Transverse colon (tissue), 4 donors: ENCODE results near the gene SMAD3. TPM values are rescaled to one million over a fixed set of nuclear protein-coding genes. Genes with fewer than 3 reads are reported as not detected.

ENCODE experiments used
- DNase-seq: peaks from one replicate; pipeline ENCODE4 v3.0.0-alpha.2; 2019
- H3K27ac ChIP-seq, 4 donors: fragments of 200-600 bp; sonication (generic); 2 replicates each; pipeline ENCODE4 v1.5.1; 2016 to 2018; ENCODE audit warnings: inconsistent platforms in 4 of 4
- H3K27me3 ChIP-seq: fragments of 200-600 bp; sonication (generic); 2 replicates; pipeline ENCODE4 v1.5.1; 2017; ENCODE audit warnings: inconsistent platforms
- H3K36me3 ChIP-seq, 4 donors: fragments of 200-600 bp; sonication (generic); 2 replicates each; pipeline ENCODE4 v1.5.1; 2017 to 2019; ENCODE audit warnings: inconsistent platforms in 4 of 4
- H3K4me1 ChIP-seq, 4 donors: fragments of 200-600 bp; sonication (generic); 2 replicates each; pipeline ENCODE4 v1.5.1; 2017 to 2020; ENCODE audit warnings: inconsistent platforms in 4 of 4
- H3K4me3 ChIP-seq, 4 donors: fragments of 200-600 bp; sonication (generic); 1 replicate in 1 of 4; 2 replicates in 3 of 4; pipeline versions ENCODE4 v1.5.1 to v1.6.1; 2017 to 2019; ENCODE audit warnings: inconsistent platforms in 4 of 4
- H3K9me3 ChIP-seq, 2 donors: fragments of 200-600 bp; sonication (generic); 2 replicates each; pipeline ENCODE4 v1.5.1; 2017 to 2019; ENCODE audit warnings: inconsistent platforms in 2 of 2
- CTCF ChIP-seq, 5 experiments: fragments of 200-600 bp in 3 of 5; fragments of 450-650 bp in 2 of 5; sonication (generic) in 3 of 5; IDR thresholded peaks; 1 replicate in 2 of 5; 2 replicates in 3 of 5; pipeline ENCODE4 v1.5.1; 2016 to 2017; ENCODE audit warnings: antibody characterized with exemption in 5 of 5, inconsistent platforms in 3 of 5, mild to moderate bottlenecking in 2 of 5, moderate library complexity in 1 of 5
- EP300 ChIP-seq: sonication (generic); formaldehyde crosslinking; IDR thresholded peaks from one replicate; pipeline ENCODE4 v1.6.1; 2017; ENCODE audit warnings: antibody characterized with exemption, low read depth
- POLR2A ChIP-seq: fragments of 450-650 bp; IDR thresholded peaks from one replicate; pipeline ENCODE4 v1.6.1; 2016; ENCODE audit warnings: antibody characterized with exemption, mild to moderate bottlenecking, moderate library complexity
- POLR2AphosphoS5 ChIP-seq, 3 donors: sonication (generic); formaldehyde crosslinking; IDR thresholded peaks; one replicate each; pipeline ENCODE4 v1.6.1; 2016; ENCODE audit warnings: antibody characterized with exemption in 3 of 3
- WGBS, 2 donors: methylation state at CpG; one replicate each; pipeline ENCODE4 v1.1.5; 2018; ENCODE audit warnings: low coverage in 1 of 2; 5-methylcytosine and 5-hydroxymethylcytosine counted together
- in situ Hi-C, 4 donors: fragments of 200-750 bp; cut with MboI; loops; one replicate each; pipeline versions ENCODE4 v1.15.0 to v1.15.1; 2017; ENCODE audit warnings: low sequenced_read_pairs in 3 of 4, low pct_ligation_motif_present in 1 of 4, low pct_unique_long_range_greater_than_20kb in 1 of 4
- intact Hi-C: fragments of 100-400 bp; cut with DNase I; formaldehyde crosslinking; loops from one replicate; pipeline ENCODE4 v1.15.1; 2023; ENCODE audit warnings: low total_unique reads
- total RNA-seq, 4 donors: library from RNA; depleted of rRNA; stranded (reverse); fragments of >200 nt; gene quantifications; one replicate each; pipeline ENCODE4 v1.1.0, GENCODE V29; 2016

The SMAD3 gene
- total RNA-seq, 4 donors from 2014 or later, result 30.9 to 65.1 (median 57.0) TPM

GRCh38 chr15:67134871-67135492 is 69.6 kb downstream of the SMAD3 start:
- in situ Hi-C loops, result no loop called here
- TF ChIP-seq POLR2AphosphoS5 (IDR thresholded peaks at IDR 0.05) (no peak), CTCF (IDR thresholded peaks at IDR 0.05) (no peak), EP300 (no peak), POLR2A (no peak)

GRCh38 chr15:67135494-67135893 is 70.1 kb downstream of the SMAD3 start:
- DNase-seq, result no peak
- H3K27me3 ChIP-seq, result no peaks in the 10 kb centered on the region
- H3K4me3 ChIP-seq, result no peak overlapping the region
- H3K4me1 ChIP-seq, result peaks cover 48 to 96% (median 56%) of the 10 kb centered on the region in 4 donors
- intact Hi-C loops (no loop called here), in situ Hi-C loops (no loop called here)
- H3K9me3 ChIP-seq, result no peaks in the 10 kb centered on the region
- 26 to 38% methylated on average over 4 of the region's 4 CpGs for WGBS, 2 donors
- TF ChIP-seq CTCF (IDR thresholded peaks at IDR 0.05) (peak; percentile 19 to 39 (median 21)), EP300 (no peak), POLR2AphosphoS5 (IDR thresholded peaks at IDR 0.05) (peak in 2 of 3 donors; percentile 63 to 66), POLR2A (no peak)
- H3K36me3 ChIP-seq, result no peaks in the 10 kb centered on the region
- H3K27ac ChIP-seq, result peak overlapping the region; percentile 85 to 89 (median 87)

More at GRCh38 chr15:67134871-67135492, 69.6 kb downstream of the SMAD3 start:
- H3K27ac ChIP-seq, result peak overlapping the region; percentile 85 to 89 (median 87)
- no peak for DNase-seq
- peak overlapping the region in 1 of 4 donors; percentile 11 for H3K4me3 ChIP-seq
- no peaks in the 10 kb centered on the region for H3K9me3 ChIP-seq
- WGBS, 2 donors, result 18 to 20% methylated on average over 1 to 4 of the region's 4 CpGs
- H3K27me3 ChIP-seq, result no peaks in the 10 kb centered on the region
- no peaks in the 10 kb centered on the region for H3K36me3 ChIP-seq
- peaks cover 48 to 91% (median 56%) of the 10 kb centered on the region in 4 donors for H3K4me1 ChIP-seq
- intact Hi-C loops, result no loop called here

- peaks cover 46 to 96% (median 58%) of the 10 kb centered on the region in 4 donors for H3K4me1 ChIP-seq
These were observed 71.4 kb downstream of the SMAD3 start for GRCh38 chr15:67136802-67137201.

GRCh38 chr15:67137319-67137718 is 71.9 kb downstream of the SMAD3 start:
- no peak overlapping the region for H3K4me3 ChIP-seq
- no peaks in the 10 kb centered on the region for H3K36me3 ChIP-seq
- intact Hi-C loops, result no loop called here
- in situ Hi-C loops, result no loop called here
- peaks cover 49 to 98% (median 60%) of the 10 kb centered on the region in 4 donors for H3K4me1 ChIP-seq
- peak overlapping the region; percentile 68 to 89 (median 80) for H3K27ac ChIP-seq
- no peak for DNase-seq
- TF ChIP-seq POLR2AphosphoS5 (IDR thresholded peaks at IDR 0.05), result no peak
- TF ChIP-seq POLR2A, result no peak
- TF ChIP-seq CTCF (IDR thresholded peaks at IDR 0.05), result no peak
- no peak for TF ChIP-seq EP300
- H3K9me3 ChIP-seq, result no peaks in the 10 kb centered on the region
- no peaks in the 10 kb centered on the region for H3K27me3 ChIP-seq
- 96 to 100% methylated on average over 1 of the region's 1 CpG for WGBS, 2 donors

More at GRCh38 chr15:67136802-67137201, 71.4 kb downstream of the SMAD3 start:
- in situ Hi-C loops (no loop called here), intact Hi-C loops (no loop called here)
- DNase-seq, result no peak
- Histone ChIP-seq H3K9me3 (no peaks in the 10 kb centered on the region), H3K36me3 (no peaks in the 10 kb centered on the region), H3K27me3 (no peaks in the 10 kb centered on the region), H3K4me3 (no peak overlapping the region), H3K27ac (peak overlapping the region; percentile 68 to 89 (median 87))
- 92 to 100% methylated on average over 1 to 3 of the region's 3 CpGs for WGBS, 2 donors
- no peak for TF ChIP-seq CTCF (IDR thresholded peaks at IDR 0.05)
- TF ChIP-seq POLR2AphosphoS5 (IDR thresholded peaks at IDR 0.05), result no peak
- no peak for TF ChIP-seq POLR2A
- no peak for TF ChIP-seq EP300
